ENCODE results near the gene EEF1AKMT1.

DNA sequence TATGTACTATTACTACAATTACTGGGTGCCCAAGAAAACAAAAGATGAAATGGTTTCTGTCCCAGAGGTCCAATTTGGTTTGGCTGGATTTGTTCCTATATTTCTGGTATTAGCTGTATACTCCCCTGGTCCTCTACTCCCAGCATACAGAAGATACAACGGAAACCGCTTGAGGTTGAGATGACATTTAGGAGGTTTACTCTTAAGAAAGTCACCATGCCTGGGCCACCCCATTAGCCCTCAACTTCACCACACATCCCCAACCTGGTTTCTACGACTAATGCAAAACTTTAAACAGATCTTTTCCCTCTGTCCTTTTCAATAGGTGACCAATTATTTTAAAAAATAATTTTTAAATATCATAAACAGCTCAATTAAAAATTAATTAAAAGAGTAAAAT is 46.0 kb upstream of the EEF1AKMT1 start:
- TF ChIP-seq POLR2A (IDR thresholded peaks at IDR 0.05): no peak
- TF ChIP-seq, protein P1, sequence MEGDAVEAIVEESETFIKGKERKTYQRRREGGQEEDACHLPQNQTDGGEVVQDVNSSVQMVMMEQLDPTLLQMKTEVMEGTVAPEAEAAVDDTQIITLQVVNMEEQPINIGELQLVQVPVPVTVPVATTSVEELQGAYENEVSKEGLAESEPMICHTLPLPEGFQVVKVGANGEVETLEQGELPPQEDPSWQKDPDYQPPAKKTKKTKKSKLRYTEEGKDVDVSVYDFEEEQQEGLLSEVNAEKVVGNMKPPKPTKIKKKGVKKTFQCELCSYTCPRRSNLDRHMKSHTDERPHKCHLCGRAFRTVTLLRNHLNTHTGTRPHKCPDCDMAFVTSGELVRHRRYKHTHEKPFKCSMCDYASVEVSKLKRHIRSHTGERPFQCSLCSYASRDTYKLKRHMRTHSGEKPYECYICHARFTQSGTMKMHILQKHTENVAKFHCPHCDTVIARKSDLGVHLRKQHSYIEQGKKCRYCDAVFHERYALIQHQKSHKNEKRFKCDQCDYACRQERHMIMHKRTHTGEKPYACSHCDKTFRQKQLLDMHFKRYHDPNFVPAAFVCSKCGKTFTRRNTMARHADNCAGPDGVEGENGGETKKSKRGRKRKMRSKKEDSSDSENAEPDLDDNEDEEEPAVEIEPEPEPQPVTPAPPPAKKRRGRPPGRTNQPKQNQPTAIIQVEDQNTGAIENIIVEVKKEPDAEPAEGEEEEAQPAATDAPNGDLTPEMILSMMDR (IDR thresholded peaks at IDR 0.05): no peak

Measured in suprapubic skin (tissue), 3 donors.